ENCODE measurements around the gene CELF3.

DNA sequence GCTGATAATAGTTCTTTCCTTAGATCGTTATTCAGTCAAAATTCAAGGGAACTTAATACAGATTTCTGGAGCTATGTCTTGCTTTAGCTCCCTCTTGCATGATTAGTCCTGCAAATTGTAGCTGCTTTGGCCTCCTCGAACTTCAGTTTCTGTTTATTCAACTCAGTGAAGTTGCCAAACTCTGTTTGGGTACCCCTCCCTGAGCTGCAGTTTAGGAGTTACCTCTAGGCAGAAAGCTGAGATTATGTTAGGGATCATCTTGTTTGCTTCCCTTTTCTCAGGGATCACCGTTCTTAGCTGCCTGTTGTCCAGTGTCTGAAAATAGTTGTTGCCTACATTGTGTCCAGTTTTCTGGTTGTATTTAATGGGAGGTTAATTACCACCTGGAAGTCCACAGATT is 61.2 kb downstream of the CELF3 start:
- TF ChIP-seq EZH2 (IDR thresholded peaks at IDR 0.05; ENCODE audit: insufficient read depth, poor library complexity, severe bottlenecking) (no peak), EZH2phosphoT487 (IDR thresholded peaks at IDR 0.05; ENCODE audit: insufficient read depth, low read depth) (no peak)
